ENCODE data around the gene TNXB.

GRCh38 chr6:32073101-32073500, 36.0 kb downstream of the TNXB start:
- TF ChIP-seq CTCF (IDR thresholded peaks at IDR 0.05; ENCODE audit: poor library complexity, severe bottlenecking) (no peak), POLR2AphosphoS5 (IDR thresholded peaks at IDR 0.05) (no peak)

Measured in neural cell (in vitro differentiated cells).